ENCODE data around the gene UBE2G2.

DNA sequence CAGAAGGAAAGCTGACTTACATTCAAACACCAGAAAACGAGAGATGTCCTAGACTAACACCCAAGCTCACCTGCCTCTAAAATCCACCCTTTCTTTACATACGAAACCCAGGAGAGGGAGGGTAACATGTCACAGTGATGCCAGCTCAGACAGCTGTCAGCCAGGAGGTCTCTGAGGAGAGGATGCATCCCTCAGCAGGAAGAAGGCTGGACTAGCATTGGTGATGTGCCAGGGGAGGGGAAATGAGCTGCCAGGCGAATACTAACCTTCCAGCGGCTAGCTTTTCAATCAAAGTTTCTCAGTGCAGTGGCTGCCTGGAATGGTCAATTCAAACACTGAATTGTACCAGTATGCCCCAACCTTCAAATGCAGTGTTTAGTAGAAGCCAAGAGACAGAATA lies 3.6 kb upstream of the UBE2G2 start:
- TF ChIP-seq, protein P1, sequence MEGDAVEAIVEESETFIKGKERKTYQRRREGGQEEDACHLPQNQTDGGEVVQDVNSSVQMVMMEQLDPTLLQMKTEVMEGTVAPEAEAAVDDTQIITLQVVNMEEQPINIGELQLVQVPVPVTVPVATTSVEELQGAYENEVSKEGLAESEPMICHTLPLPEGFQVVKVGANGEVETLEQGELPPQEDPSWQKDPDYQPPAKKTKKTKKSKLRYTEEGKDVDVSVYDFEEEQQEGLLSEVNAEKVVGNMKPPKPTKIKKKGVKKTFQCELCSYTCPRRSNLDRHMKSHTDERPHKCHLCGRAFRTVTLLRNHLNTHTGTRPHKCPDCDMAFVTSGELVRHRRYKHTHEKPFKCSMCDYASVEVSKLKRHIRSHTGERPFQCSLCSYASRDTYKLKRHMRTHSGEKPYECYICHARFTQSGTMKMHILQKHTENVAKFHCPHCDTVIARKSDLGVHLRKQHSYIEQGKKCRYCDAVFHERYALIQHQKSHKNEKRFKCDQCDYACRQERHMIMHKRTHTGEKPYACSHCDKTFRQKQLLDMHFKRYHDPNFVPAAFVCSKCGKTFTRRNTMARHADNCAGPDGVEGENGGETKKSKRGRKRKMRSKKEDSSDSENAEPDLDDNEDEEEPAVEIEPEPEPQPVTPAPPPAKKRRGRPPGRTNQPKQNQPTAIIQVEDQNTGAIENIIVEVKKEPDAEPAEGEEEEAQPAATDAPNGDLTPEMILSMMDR (conservative IDR thresholded peaks at IDR 0.05 in 1 of 2, IDR thresholded peaks at IDR 0.05 in 1 of 2; ENCODE audit: low read depth in 1 of 2, low read length in 2 of 2), result no peak
- TF ChIP-seq EZH2 (IDR thresholded peaks at IDR 0.05; ENCODE audit: low read length, missing control alignments), result no peak

Data from fibroblast of lung (primary cell).